ENCODE data around the gene ZNF646. TPM values are rescaled to one million over a fixed set of nuclear protein-coding genes. Genes with fewer than 3 reads are reported as not detected.

The ZNF646 gene
- total RNA-seq, 4 donors from 2014 or later: 13.3 to 20.1 (median 17.7) TPM

DNA sequence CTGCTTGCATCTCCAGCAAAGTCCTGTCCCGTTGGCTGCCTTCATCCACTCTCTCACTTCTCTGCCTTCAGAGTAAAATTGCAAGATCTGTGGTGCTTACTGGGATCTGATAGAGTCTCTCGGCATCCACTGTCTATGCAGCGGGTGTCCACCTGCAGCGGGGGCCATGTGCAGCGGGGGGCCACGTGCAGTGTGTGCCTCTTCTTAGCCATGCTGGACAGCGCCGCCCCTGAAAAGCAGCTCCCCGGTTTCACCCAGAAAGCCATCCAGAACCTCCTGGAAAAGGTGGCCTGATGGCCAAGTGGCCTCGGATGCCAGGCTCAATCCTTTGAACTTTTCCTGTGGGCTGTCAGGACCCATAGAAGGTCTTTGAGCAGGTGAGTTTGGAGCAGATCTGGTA, 31.4 kb upstream of the ZNF646 start:
- Histone ChIP-seq H3K4me1 (no peaks in the 10 kb centered on the region), H3K27ac (no peak overlapping the region), H3K27me3 (no peaks in the 10 kb centered on the region), H3K36me3 (peaks cover 28 to 39% of the 10 kb centered on the region in 2 donors), H3K9me3 (no peaks in the 10 kb centered on the region), H3K4me3 (replicated peaks in 1 of 3) (no peak overlapping the region)
- TF ChIP-seq POLR2A (IDR thresholded peaks at IDR 0.05) (no peak), CTCF (IDR thresholded peaks at IDR 0.05) (no peak)
- intact Hi-C loops (cut with DNase I): no loop called here
- 91 to 97% methylated on average over 8 to 9 of the region's 10 CpGs for WGBS, 2 donors
- no peak for DNase-seq

DNA sequence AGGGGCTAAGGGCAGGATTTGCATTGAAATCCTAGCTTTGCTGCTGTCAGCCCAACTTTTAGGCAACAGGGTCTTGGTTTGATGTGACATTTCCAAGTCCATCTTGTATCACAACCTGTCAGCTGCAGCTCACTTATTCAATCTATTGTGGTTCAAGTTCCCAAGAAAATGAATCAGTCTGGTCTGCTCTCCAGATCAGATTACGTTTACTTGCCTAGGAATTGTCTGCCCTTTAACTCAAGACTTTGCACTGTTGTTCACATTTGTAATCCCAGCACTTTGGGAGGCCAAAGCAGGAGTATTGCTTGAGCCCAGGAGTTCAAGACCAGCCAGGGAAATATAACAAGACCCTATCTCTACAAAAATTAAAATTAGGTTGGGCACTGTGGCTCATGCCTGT, 30.9 kb upstream of the ZNF646 start:
- Histone ChIP-seq H3K27ac (no peak overlapping the region), H3K27me3 (no peaks in the 10 kb centered on the region), H3K9me3 (no peaks in the 10 kb centered on the region), H3K4me3 (replicated peaks in 1 of 3) (no peak overlapping the region), H3K4me1 (no peaks in the 10 kb centered on the region), H3K36me3 (peaks cover 23 to 34% of the 10 kb centered on the region in 2 donors)
- DNase-seq: no peak
- intact Hi-C loops (cut with DNase I): no loop called here
- 92 to 100% methylated on average over 1 of the region's 1 CpG for WGBS, 2 donors
- TF ChIP-seq POLR2A (IDR thresholded peaks at IDR 0.05) (no peak), CTCF (IDR thresholded peaks at IDR 0.05) (no peak)

DNA sequence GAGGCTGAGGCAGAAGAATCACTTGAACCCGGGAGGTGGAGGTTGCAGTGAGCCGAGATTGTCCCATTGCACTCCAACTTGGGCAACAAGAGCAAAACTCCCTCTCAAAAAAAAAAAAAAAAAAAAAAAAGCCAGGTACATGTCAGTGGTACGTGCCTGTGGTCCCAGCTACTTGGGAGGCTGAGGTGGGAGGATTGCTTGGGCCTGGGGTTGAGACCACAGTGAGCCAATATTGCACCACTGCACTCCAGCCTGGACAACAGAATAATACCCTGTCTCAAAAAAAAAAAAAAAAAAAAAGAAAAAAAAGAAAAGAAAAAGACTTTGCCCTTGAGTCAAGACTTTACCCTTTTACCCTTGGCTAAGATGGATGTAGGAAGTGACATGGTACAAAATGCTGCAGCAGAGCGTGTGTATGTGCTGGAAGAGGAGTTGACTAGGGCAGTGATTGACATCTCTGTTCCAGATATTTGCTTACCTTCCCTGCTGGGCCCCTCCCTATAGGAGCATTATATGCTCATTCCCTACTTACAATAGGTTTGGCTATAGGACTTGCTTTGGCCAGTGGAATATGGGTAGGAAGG, 30.2 kb upstream of the ZNF646 start:
- Histone ChIP-seq H3K27ac (no peak overlapping the region), H3K9me3 (no peaks in the 10 kb centered on the region), H3K27me3 (no peaks in the 10 kb centered on the region), H3K36me3 (peaks cover 17 to 27% of the 10 kb centered on the region in 2 donors), H3K4me3 (replicated peaks in 1 of 3) (no peak overlapping the region), H3K4me1 (no peaks in the 10 kb centered on the region)
- no peak for TF ChIP-seq POLR2A (IDR thresholded peaks at IDR 0.05)
- no peak for TF ChIP-seq CTCF (IDR thresholded peaks at IDR 0.05)
- intact Hi-C loops (cut with DNase I): no loop called here
- DNase-seq: no peak
- WGBS, 2 donors: 89 to 90% methylated on average over 4 of the region's 4 CpGs

DNA sequence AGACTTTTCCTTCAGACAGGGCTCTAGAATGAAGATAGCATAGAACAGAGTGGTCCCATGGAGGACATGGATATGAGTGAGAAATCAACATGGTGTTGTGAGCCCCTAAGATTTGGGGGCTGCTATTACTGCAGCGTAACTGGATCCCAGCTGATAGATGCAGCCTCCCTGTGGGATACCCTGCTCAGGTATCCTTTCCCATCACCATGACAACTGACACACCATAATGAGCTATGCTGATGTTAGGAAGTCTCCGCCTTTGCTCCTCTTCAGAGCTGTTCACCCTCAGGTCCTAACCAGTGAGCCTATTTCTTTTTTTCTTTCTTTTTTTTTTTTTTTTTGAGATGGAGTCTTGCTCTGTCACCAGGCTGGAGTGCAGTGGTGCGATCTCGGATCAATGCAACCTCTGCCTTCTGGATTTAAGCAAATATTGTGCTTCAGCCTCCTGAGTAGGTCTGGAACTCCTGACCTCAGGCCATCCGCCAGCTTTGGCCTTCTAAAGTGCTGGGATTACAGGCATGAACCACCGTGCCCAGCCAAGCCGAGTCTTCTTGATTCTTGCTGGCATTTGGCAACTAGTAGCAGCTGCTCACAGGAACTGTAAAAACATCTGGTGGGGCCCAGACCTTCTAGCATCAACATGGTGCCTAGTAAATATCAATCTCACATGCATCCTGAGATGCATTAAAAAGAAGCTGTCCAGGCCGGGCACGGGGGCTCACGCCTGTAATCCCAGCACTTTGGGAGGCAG, 23.8 kb upstream of the ZNF646 start:
- WGBS, 2 donors: 82 to 86% methylated on average over 10 of the region's 10 CpGs
- H3K27ac ChIP-seq: no peak overlapping the region

More for the DNA sequence above, 23.8 kb upstream of the ZNF646 start:
- no peaks in the 10 kb centered on the region for H3K4me1 ChIP-seq
- intact Hi-C loops (cut with DNase I): no loop called here
- no peak overlapping the region for H3K4me3 ChIP-seq (replicated peaks in 1 of 3)
- DNase-seq: no peak
- H3K27me3 ChIP-seq: no peaks in the 10 kb centered on the region
- TF ChIP-seq CTCF (IDR thresholded peaks at IDR 0.05) (no peak), POLR2A (IDR thresholded peaks at IDR 0.05) (no peak)
- H3K36me3 ChIP-seq: no peaks in the 10 kb centered on the region
- H3K9me3 ChIP-seq: no peaks in the 10 kb centered on the region

Measured in thyroid gland (tissue), 4 donors.